ENCODE data around the gene ZNF398. TPM values are rescaled to one million over a fixed set of nuclear protein-coding genes. Genes with fewer than 3 reads are reported as not detected.
A peak's percentile ranks its signal among the peaks of the same experiment; 100 is the strongest.

The ZNF398 gene, protein sequence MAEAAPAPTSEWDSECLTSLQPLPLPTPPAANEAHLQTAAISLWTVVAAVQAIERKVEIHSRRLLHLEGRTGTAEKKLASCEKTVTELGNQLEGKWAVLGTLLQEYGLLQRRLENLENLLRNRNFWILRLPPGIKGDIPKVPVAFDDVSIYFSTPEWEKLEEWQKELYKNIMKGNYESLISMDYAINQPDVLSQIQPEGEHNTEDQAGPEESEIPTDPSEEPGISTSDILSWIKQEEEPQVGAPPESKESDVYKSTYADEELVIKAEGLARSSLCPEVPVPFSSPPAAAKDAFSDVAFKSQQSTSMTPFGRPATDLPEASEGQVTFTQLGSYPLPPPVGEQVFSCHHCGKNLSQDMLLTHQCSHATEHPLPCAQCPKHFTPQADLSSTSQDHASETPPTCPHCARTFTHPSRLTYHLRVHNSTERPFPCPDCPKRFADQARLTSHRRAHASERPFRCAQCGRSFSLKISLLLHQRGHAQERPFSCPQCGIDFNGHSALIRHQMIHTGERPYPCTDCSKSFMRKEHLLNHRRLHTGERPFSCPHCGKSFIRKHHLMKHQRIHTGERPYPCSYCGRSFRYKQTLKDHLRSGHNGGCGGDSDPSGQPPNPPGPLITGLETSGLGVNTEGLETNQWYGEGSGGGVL
- 62.1 and 62.4 TPM in 2 replicates for total RNA-seq (2021)
- long read RNA-seq, full-length matches to known transcripts: 3 of 61 reads
- long read RNA-seq, partial matches to known transcripts: 49 of 61 reads
- long read RNA-seq, other reads (novel, unspliced or antisense): 9 of 61 reads

DNA sequence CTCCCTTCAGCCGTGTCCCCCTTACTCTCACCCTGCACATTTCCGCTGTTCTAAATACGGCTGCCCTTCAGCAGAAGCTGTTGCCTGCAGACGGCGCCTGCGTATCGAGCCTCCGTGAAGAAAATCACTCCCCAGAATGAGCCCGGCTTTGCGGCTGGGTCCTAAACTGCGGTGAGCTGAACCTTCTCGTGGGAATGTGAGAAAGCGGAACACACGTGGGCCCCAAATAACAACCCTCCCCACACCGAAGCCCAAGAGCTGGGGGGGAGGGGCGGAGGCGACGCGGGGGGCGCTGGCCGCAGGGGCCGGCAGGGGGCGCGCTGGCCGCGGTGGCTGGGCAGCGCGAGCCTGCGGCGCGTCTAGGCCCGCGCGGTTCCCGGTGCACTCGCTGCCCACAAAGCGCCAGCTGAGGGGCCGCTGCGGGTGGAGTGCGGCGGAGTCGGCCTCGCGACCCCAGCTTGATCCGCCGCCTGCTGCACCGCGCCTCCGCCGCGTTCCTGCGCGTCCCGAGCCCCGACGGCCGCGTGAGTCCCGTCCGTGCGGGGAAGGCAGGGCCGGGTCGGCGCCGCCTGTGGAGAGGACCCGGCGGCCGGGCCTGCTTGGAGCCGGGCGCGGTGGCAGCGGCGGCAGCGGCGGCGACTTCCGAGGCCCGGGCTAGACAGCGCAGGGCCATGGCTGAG, at the start of gene ZNF398:
Gene ZNF398, plus strand, starts transcription at position 382 of the 680 bp plus-strand sequence. Its CDS starts 290 bp downstream, at position 672.
- H2BK120ac ChIP-seq (ENCODE audit: low read depth, low read length, poor library complexity, severe bottlenecking): no peak within 1 kb of the TSS
- peak within 1 kb of the TSS; percentile 95 to 99 (median 99) for H3K27ac Mint-ChIP-seq
- peaks cover 37% of the 10 kb centered on the region for H3K79me2 ChIP-seq (ENCODE audit: insufficient read depth, low read length)
- no peak within 1 kb of the TSS for H2BK20ac ChIP-seq (ENCODE audit: low read depth, low read length, poor library complexity, severe bottlenecking)
- peak within 1 kb of the TSS; percentile 100 for H3K4me2 ChIP-seq (ENCODE audit: insufficient read depth, insufficient read length, low read length)
- peaks cover 2% of the 10 kb centered on the region; the same call in 1 of the 2 replicates for H3K4me1 ChIP-seq (ENCODE audit: insufficient read depth, low read length)
- no CpG with 5 or more reads among the region's 79 CpGs for WGBS (ENCODE audit: extremely low coverage, insufficient read length, low lambda C conversion rate)
- DNase-seq: peak; percentile 74
- H4K91ac ChIP-seq (ENCODE audit: insufficient read length, low read depth, low read length): peak within 1 kb of the TSS; percentile 84
- TF ChIP-seq, protein P1, sequence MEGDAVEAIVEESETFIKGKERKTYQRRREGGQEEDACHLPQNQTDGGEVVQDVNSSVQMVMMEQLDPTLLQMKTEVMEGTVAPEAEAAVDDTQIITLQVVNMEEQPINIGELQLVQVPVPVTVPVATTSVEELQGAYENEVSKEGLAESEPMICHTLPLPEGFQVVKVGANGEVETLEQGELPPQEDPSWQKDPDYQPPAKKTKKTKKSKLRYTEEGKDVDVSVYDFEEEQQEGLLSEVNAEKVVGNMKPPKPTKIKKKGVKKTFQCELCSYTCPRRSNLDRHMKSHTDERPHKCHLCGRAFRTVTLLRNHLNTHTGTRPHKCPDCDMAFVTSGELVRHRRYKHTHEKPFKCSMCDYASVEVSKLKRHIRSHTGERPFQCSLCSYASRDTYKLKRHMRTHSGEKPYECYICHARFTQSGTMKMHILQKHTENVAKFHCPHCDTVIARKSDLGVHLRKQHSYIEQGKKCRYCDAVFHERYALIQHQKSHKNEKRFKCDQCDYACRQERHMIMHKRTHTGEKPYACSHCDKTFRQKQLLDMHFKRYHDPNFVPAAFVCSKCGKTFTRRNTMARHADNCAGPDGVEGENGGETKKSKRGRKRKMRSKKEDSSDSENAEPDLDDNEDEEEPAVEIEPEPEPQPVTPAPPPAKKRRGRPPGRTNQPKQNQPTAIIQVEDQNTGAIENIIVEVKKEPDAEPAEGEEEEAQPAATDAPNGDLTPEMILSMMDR (conservative IDR thresholded peaks at IDR 0.05): peak; percentile 77
- peak within 1 kb of the TSS; percentile 92 to 97 for H3K4me3 Mint-ChIP-seq
- no peaks in the 10 kb centered on the region for H3K27me3 ChIP-seq (ENCODE audit: insufficient read depth, low read length)
- no peak within 1 kb of the TSS for H3K23ac ChIP-seq (ENCODE audit: insufficient read length, low read depth, low read length)
- H3K23me2 ChIP-seq (ENCODE audit: insufficient read length, low read depth, low read length, poor library complexity, severe bottlenecking): peaks cover 12% of the 10 kb centered on the region
- H3K4me1 Mint-ChIP-seq: peaks cover 47 to 58% of the 10 kb centered on the region in 2 experiments
- H3K36me3 Mint-ChIP-seq (ENCODE audit: insufficient read depth in 1 of 3, low read depth in 3 of 3): peaks cover 9 to 30% (median 17%) of the 10 kb centered on the region in 3 experiments
- peak within 1 kb of the TSS; percentile 93 for H3K56ac ChIP-seq (ENCODE audit: insufficient read length, low read depth, low read length)
- H3K18ac ChIP-seq (ENCODE audit: insufficient read length, low read depth, low read length): peak within 1 kb of the TSS; percentile 95
- H2BK15ac ChIP-seq (ENCODE audit: low read depth, low read length): no peak within 1 kb of the TSS
- peak within 1 kb of the TSS; percentile 99 for H2BK5ac ChIP-seq (ENCODE audit: insufficient read length, low read length)
- H3K4ac ChIP-seq (ENCODE audit: low read depth, low read length): no peak within 1 kb of the TSS; the same call in 1 of the 2 replicates
- H3K9ac ChIP-seq (ENCODE audit: extremely low read depth, insufficient read length, low read length): peak within 1 kb of the TSS; percentile 98
- H4K5ac ChIP-seq (ENCODE audit: insufficient read length, low read depth, low read length): peak within 1 kb of the TSS; percentile 99
- no peak within 1 kb of the TSS for H2AFZ ChIP-seq (ENCODE audit: low read length)
- no peaks in the 10 kb centered on the region for H3K27me3 Mint-ChIP-seq (ENCODE audit: low read depth)
- peak within 1 kb of the TSS; percentile 98 for H3K14ac ChIP-seq (ENCODE audit: insufficient read depth, low read length)
- H3K27ac ChIP-seq (ENCODE audit: insufficient read length, low read depth, low read length): peak within 1 kb of the TSS; percentile 100
- H3T11ph ChIP-seq (ENCODE audit: low read length): no peak within 1 kb of the TSS
- H4K8ac ChIP-seq (replicated peaks; ENCODE audit: insufficient read length, low read depth, low read length): no peak within 1 kb of the TSS
- no peaks in the 10 kb centered on the region for H3K79me1 ChIP-seq (ENCODE audit: insufficient read depth, low read depth, low read length, poor library complexity, severe bottlenecking)
- H2BK12ac ChIP-seq (ENCODE audit: insufficient read length, low read depth, low read length): peak within 1 kb of the TSS; percentile 95
- no peaks in the 10 kb centered on the region for H3K9me3 ChIP-seq (ENCODE audit: control insufficient read depth, low read depth, low read length)
- no peaks in the 10 kb centered on the region for H3K9me3 Mint-ChIP-seq
- no peaks in the 10 kb centered on the region for H4K20me1 ChIP-seq (ENCODE audit: control insufficient read depth, insufficient read depth, insufficient read length)
- peak within 1 kb of the TSS; percentile 58 for H2AK5ac ChIP-seq (ENCODE audit: insufficient read length, low read length)

Data from H9 (cell line).